ENCODE measurements around the gene SLC25A11.

DNA sequence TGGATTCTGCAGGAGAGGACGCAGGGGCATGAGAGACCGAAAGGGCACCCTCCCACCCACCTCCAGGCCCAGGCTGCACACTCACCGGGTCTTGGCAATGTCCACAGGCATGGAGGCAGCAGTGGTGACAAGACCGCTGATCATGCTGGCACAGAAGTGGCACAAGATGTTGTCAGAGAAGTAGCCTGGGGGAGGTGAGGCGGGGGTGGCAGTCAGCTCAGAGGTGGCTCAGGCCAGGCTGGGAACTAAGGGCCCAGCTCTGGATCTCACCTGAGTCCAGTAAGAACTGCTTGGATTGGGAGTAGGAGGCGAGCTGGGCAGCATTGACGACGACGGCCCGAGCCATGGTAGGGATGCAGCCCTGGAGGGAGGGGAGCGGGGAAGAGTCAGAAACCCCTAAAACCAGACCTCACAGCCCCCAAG lies 1.8 kb downstream of the SLC25A11 start:
- no peak for TF ChIP-seq CTCF (IDR thresholded peaks at IDR 0.05; ENCODE audit: insufficient read depth, low read depth, low read length)
- TF ChIP-seq EZH2 (IDR thresholded peaks at IDR 0.05; ENCODE audit: insufficient read depth, low read length) = no peak

All from astrocyte (in vitro differentiated cells and primary cell).